UCSD-AML1 (cell line): ENCODE measurements around the gene IGF1.

ENCODE experiments used
- DNase-seq: peaks from one replicate; lab custom pipeline; 2025; ENCODE audit not compliant: unreplicated experiment; lab: John Stamatoyannopoulos, UW

IGF1 gene

GRCh38 chr12:102429211-102430154 is 50.9 kb downstream of the IGF1 start:
- DNase-seq, result no peak

- DNase-seq, result no peak
Measured at GRCh38 chr12:102427543-102427941, 52.8 kb downstream of the IGF1 start.

DNA sequence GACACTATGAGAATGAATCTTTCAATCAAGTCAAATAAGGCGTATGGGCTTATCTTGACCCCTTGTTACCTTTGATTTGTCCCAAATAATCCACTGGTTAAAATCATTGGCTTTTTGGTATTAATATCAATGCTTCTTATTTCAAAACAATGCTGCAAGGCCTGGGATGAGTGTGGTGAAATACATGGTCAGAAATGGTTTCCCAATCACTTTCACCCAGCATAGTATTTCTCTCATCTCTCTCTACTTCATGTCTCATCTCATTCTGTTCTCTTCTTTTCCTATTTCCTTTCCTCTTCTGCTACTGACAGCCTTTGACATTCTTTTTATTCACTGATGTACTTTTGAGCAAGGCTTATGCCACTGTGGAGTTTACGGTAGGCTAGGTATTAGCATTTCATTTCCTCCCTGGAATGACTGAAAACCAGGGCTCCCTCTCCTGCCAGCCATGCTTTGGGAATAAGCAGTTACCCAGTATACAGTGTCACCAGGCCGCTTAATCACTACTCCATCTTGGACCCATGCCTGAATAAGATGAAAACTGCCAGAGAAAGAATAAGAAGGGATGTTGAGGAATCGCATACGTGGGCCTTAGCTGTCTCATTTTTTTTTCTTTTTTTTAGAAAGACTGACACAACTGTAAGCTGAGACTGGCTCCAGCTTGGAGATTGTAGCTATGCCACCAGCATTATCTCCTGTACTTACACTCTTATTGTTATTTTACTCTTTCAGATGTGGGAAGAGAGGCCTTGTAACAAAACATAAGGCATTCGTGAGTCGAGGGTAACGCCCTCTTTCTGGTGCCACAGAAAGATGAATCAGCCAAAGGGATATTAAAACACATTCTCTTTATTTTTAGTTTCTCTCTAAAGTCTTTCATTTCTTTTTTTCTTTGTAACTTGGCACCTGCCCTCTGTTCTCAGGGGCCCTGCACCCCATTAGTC is 53.5 kb downstream of the IGF1 start:
- DNase-seq, result no peak

- DNase-seq, result no peak
Measured at GRCh38 chr12:102425109-102426039, 55.0 kb downstream of the IGF1 start.

DNA sequence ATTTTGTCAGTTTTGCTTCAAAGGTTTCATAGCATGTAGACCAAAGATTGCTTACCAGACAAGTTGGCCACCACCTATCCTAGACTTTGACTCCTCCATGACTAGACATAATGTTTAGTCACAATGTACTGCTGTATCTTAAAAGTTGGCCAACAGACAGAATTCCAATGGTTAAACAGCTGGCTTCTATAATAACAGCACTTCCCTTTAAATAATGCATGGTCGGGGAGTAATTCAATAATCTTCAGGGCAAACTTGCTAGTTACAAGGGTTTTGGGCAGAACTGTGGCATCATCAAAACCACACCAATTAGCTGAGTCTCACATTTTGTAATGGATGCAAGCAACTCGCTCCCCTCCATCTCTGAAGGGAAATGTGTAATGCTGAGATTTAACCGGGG is 56.9 kb downstream of the IGF1 start:
- DNase-seq, result no peak

GRCh38 chr12:102421802-102422583 is 58.4 kb downstream of the IGF1 start:
- no peak for DNase-seq

DNA sequence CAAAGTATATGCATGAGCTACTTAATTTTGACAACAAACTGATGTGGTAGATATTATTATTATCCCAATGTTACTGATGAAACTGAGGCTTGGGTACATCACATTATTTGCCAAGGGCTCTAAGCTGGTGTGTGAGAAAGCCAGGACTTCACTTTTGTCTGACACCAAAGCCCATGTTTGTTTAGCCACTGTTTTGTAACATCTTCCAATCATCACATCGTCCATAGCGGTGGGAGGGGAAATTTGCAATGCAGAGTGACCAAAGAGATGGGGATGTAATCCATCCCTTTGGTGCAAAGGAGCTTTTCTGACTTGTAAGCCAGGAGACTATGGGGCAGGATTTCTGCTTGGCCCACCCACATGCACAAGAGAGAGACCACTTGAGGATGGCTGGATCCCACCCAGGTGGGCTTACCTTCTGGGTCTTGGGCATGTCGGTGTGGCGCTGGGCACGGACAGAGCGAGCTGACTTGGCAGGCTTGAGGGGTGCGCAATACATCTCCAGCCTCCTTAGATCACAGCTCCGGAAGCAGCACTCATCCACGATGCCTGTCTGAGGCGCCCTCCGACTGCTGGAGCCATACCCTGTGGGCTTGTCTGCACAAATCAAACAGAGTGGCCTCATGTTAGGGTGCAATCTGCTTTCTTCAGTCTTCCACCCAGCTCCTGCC is 61.1 kb downstream of the IGF1 start:
- no peak for DNase-seq

- DNase-seq, result no peak
Measured at GRCh38 chr12:102417055-102417454, 63.3 kb downstream of the IGF1 start.

DNA sequence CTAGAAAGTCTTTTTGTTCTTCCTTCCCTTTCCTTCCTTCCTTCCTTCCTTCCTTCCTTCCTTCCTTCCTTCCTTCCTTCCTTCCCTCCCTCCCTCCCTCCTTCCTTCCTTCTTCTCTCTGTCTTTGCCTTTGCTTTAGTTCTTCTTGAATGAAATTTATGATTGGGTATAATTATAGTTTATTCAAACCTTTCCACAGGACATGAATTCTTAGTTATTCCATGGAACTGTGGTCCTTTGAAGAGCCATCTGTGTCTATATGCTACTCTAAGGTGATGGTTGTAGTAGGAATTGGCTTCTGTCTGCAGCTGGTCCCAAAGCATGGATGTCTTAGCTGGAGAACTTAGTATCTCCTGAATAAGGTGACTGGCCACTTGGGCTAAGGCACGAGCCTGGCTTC is 64.8 kb downstream of the IGF1 start:
- DNase-seq, result no peak

DNA sequence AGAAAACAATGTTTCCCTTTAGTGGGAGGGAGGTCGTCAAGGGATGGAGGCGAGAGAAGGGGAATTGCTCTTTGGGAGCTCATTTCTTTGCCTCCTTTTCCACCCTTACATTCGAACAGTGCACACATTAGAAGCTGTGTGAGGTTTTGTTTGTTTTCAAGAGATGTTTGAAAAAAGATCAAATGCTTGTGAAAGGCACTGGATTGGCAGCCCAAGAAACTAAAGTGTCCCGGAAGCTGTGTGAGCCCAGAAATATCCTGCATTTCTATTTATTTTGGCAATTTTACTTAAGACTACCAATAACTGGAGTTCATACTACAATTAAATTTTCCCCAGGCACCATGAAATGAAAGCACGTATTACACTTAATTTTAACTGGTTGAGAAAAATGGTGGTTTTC is 67.0 kb downstream of the IGF1 start:
- DNase-seq, result no peak

DNA sequence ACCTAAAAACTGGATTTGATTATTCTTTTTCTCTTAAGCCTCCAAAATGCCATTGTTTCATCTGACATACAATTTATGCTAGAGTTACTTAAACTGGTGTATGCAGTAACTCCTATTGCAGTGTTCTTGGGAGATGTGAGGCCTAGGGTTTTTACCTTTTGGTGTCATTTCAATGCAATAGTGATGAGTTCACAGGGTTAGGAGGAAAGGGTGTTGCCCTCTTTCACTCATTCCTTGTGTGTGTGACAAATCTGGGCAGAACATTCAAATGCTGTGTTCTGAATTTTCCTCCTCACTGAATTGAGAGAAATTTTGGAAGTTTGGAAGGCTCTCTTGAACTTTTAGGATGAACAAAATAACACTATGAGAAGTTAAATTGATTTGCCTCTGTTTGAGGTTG is 69.9 kb downstream of the IGF1 start:
- DNase-seq, result no peak

DNA sequence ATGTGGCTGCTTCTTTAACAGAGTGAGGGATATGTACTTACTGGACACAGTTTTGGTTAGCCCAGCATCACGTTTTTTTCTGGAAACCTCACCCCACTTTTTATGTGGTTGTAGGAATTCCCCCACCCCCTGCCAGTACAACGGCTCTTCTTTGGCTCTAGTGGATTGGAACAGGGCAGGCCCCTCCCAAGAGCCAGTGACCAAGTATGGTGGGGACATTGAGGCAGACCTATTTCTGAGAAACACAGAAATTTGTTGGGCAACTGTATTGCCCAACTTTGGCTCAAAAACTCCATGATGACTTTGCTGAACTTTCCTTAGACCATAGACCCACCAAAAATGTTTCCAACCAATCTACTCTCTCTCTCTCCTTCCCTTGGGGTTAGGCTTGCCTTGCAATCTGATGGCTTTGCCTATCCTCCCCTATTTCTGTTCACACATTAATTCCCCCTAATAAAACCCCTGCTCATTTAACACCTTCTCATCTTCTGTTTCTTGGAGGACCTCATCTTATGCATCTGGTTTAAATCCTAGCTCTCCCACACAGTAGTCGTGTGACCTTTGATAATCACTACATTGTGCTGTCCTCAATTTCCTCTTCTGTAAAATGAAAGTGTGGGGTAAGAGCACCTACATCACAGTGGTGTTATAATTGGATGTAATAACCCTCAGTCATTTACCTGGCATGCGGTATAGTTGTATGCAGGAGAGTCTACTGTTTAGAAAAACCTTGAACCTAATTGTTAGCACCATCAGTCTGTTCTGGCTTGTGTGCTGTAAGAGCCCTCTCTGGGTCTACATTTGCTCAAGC is 71.7 kb downstream of the IGF1 start:
- DNase-seq, result no peak

- DNase-seq, result no peak
Measured at GRCh38 chr12:102407776-102408486, 72.4 kb downstream of the IGF1 start.

- no peak for DNase-seq
Measured at GRCh38 chr12:102406033-102406584, 74.3 kb downstream of the IGF1 start.

DNA sequence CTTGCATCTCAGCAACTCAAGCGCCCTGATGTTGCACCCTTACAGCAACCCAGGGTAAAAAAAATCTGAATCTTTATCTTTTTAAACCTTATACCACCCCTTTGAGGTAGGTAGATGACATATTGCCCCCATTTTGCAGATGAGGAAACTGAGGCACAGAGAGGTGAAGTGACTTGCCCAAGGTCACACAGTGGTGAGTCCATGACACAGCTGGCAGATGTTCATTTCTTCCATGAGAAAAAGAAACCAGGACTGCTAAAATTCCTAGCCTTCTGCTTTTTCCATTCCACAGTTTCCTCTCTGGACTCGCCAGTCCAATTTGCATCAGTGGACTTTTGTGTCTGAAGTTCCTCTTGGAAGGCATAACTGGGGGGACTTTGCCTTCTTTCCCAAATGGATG is 79.3 kb downstream of the IGF1 start:
- DNase-seq, result no peak

DNA sequence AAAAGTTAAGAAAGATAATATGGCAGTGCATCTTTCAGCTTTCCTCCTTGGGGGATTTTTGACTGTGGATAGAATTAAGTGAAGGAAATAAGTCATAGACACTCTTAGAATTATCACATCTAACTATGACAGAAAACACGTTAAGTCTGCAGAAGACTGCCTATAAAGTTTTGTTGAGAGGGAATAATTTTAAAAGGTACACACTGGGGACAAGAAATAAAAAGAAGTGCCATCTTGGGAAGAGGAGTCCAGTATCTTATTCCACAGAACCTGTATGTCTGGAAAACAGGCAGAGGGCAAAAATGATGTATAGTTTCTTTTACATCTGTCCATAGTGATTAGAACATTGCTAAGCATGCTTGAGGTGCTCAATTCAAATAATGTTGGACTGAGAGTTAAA is 80.7 kb downstream of the IGF1 start:
- DNase-seq, result no peak

- no peak for DNase-seq
Measured at GRCh38 chr12:102396276-102396675, 84.1 kb downstream of the IGF1 start.

DNA sequence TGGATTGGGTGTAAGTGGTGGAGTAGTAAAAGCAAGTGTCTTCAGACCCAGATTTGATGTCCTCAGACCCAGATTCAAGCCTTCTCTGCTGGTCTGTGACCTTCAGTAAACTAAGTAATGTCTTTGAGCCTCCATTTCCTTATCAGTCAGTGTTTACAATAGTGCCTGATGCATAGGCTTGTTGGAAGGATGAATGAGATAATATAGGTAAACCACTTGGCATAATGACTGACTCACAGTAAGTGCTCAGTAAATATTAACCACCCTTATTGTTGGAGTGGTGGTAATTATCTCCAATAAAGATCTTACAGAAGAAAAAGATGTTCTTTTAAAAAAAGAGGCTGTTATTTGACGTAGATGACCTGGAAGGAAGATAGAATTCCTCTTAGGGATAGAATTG is 86.2 kb downstream of the IGF1 start:
- DNase-seq, result no peak
